COR-L47 (cell line): Measurements from ENCODE around the gene ARSG.

Experiments
- DNase-seq: peaks from one replicate; lab custom pipeline; 2025; lab: John Stamatoyannopoulos, UW

The ARSG gene

GRCh38 chr17:68428498-68429172 is 137.3 kb downstream of the ARSG start:
- no peak for DNase-seq

- no peak for DNase-seq
Measured at GRCh38 chr17:68429881-68430280, 138.6 kb downstream of the ARSG start.

- no peak for DNase-seq
Measured at GRCh38 chr17:68431045-68431608, 139.8 kb downstream of the ARSG start.

- peak; percentile 14 for DNase-seq
Measured at GRCh38 chr17:68431661-68432071, 140.4 kb downstream of the ARSG start.

GRCh38 chr17:68432086-68432864 is 141.0 kb downstream of the ARSG start:
- DNase-seq: no peak

- DNase-seq: no peak
Measured at GRCh38 chr17:68433211-68433610, 141.9 kb downstream of the ARSG start.

GRCh38 chr17:68433911-68434508 is 142.7 kb downstream of the ARSG start:
- no peak for DNase-seq

GRCh38 chr17:68435361-68435760 is 144.1 kb downstream of the ARSG start:
- DNase-seq: no peak

- peak; percentile 59 for DNase-seq
Measured at GRCh38 chr17:68435876-68436842, 144.9 kb downstream of the ARSG start.

GRCh38 chr17:68437979-68438822 is 146.9 kb downstream of the ARSG start:
- DNase-seq: no peak

- DNase-seq: no peak
Measured at GRCh38 chr17:68439656-68440290, 148.5 kb downstream of the ARSG start.

- DNase-seq: no peak
Measured at GRCh38 chr17:68440526-68440925, 149.2 kb downstream of the ARSG start.

GRCh38 chr17:68441070-68441770 is 149.9 kb downstream of the ARSG start:
- DNase-seq: no peak

- DNase-seq: no peak
Measured at GRCh38 chr17:68443972-68444464, 152.7 kb downstream of the ARSG start.

- DNase-seq: no peak
Measured at GRCh38 chr17:68445671-68446070, 154.4 kb downstream of the ARSG start.

- DNase-seq: no peak
Measured at GRCh38 chr17:68446626-68447041, 155.3 kb downstream of the ARSG start.

- no peak for DNase-seq
Measured at GRCh38 chr17:68449021-68449739, 157.9 kb downstream of the ARSG start.

- DNase-seq: no peak
Measured at GRCh38 chr17:68450391-68450790, 159.1 kb downstream of the ARSG start.

GRCh38 chr17:68450801-68451200 is 159.5 kb downstream of the ARSG start:
- DNase-seq: no peak
